Gastroesophageal sphincter (tissue), 3 donors: ENCODE results near the gene KDM2B.

Source experiments
- CTCF ChIP-seq, 4 experiments: fragments of 200-600 bp in 2 of 4; fragments of 450-650 bp in 2 of 4; sonication (generic) in 1 of 4; IDR thresholded peaks; one replicate each; pipeline ENCODE4 v1.5.1; 2017 to 2019; ENCODE audit warnings: antibody characterized with exemption in 4 of 4, mild to moderate bottlenecking in 2 of 4, moderate library complexity in 2 of 4
- EP300 ChIP-seq: sonication (generic); formaldehyde crosslinking; IDR thresholded peaks from one replicate; pipeline ENCODE4 v1.6.1; 2017; ENCODE audit warnings: antibody characterized with exemption, mild to moderate bottlenecking
- POLR2A ChIP-seq, 2 donors: fragments of 450-650 bp; IDR thresholded peaks; one replicate each; pipeline ENCODE4 v1.6.1; 2017; ENCODE audit warnings: antibody characterized with exemption in 2 of 2, mild to moderate bottlenecking in 2 of 2, moderate library complexity in 1 of 2
- POLR2AphosphoS5 ChIP-seq: sonication (generic); formaldehyde crosslinking; IDR thresholded peaks from one replicate; pipeline ENCODE4 v1.6.1; 2017; ENCODE audit warnings: antibody characterized with exemption

DNA sequence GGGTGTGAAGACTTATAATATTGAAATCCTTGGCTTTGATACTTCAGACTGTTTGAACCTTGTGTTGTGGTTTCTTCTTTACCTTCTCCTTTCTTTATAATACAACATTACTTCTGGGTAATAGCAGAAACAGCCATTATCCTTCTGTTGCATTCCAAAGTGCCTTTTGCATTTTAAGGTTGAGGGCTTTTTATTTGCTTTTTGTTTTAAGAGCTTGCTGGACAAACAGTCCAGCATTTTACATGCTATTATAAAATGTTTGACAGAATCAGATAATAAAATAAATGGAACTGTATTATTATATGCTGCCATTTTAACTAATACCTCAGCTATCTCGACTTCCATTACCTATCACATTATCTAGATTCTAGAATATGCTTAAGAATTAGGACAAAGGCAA is 166.9 kb downstream of the KDM2B start:
- no peak for TF ChIP-seq CTCF (IDR thresholded peaks at IDR 0.05)
- TF ChIP-seq POLR2A (IDR thresholded peaks at IDR 0.05): no peak
- TF ChIP-seq POLR2AphosphoS5: no peak
- no peak for TF ChIP-seq EP300
